HuH-7 (cell line): Measurements from ENCODE around the gene LRRC66.
A peak's percentile ranks its signal among the peaks of the same experiment; 100 is the strongest.

Experiments
- DNase-seq: peaks from one replicate; pipeline ENCODE4 v3.0.0; 2011; ENCODE audit warnings: low spot score

Gene LRRC66, protein sequence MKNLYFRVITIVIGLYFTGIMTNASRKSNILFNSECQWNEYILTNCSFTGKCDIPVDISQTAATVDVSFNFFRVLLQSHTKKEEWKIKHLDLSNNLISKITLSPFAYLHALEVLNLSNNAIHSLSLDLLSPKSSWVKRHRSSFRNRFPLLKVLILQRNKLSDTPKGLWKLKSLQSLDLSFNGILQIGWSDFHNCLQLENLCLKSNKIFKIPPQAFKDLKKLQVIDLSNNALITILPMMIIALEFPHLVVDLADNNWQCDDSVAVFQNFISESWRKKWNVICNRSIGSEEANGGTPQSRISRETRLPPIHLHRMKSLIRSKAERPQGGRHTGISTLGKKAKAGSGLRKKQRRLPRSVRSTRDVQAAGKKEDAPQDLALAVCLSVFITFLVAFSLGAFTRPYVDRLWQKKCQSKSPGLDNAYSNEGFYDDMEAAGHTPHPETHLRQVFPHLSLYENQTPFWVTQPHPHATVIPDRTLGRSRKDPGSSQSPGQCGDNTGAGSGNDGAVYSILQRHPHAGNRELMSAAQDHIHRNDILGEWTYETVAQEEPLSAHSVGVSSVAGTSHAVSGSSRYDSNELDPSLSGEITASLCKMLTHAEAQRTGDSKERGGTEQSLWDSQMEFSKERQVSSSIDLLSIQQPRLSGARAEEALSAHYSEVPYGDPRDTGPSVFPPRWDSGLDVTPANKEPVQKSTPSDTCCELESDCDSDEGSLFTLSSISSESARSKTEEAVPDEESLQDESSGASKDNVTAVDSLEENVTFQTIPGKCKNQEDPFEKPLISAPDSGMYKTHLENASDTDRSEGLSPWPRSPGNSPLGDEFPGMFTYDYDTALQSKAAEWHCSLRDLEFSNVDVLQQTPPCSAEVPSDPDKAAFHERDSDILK

DNA sequence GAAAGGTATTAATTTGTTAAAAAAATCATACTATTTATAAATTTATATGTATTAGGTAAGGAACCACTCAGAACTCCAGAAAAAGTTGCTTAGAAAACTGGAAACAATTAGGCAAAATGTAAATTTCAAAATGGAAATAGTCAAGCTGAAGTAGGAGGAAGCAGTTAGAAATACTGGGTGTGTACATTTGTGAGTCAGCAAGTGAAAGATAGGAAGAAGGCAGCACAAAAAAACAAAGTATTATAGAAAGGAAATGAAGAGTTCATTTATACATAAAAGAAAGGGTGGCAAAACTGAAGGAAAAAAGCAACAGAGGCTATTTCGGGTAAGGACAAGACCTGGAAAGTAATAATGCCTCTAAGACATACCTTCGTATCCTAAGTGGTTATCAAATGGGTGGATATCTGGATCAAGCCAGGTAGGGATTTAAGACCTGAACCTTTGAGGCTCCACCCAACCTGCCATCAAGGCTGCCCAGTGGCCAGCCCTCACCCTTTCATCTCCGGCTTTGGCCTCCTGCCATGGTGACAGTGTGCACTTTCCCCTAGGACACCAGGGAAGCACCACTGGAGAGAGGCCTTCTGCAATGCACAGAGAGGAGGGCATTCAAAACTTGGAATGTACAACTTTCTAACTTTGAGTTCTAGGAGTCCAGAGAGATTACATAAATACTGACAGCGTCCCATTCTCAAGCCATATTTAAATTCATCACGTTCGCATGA is at the start of gene LRRC66:
Gene LRRC66, minus strand, starts transcription at position 428 of the 722 bp plus-strand sequence. CDS start 2,750 bp downstream, outside the sequence.
- DNase-seq, result no peak

DNA sequence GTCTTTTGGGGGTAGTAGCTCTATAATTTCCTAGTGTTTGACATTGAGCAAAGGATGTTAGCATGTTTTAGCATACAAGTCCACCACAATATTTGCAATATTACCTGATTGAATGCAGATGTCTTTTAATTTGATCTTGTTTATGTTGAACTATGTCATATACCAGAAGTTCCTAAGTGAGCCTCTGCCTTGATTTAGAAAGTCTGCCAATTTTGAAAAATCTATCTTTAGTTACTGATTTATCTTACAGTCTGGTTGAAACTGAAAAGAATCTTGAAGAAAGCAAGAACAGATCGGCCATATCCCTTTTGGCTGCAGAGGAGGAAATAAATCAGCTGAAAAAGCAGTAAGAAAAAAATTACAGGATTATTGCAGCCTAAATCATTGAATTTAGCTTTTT is 49.4 kb upstream of the LRRC66 start:
- DNase-seq, result no peak

DNA sequence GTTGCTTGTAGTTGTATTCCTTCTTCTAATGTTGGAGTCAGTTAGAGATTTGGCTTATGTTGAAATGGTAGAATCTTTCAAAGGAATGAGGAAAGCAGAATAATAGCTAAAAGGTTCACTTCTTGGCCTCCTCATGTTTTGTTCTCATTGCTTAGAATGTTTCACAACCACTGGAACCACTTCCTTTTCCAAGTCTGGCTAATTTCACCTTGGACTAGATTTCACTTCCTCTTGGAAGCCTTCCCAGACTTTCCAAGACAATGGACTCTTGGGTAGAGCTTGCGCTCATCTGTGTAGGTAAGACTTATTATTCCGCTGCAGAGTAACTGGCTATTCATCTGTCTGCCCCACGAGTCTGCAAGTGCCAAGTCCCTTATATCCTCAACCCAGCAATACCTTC is 39.2 kb upstream of the LRRC66 start:
- DNase-seq, result no peak

DNA sequence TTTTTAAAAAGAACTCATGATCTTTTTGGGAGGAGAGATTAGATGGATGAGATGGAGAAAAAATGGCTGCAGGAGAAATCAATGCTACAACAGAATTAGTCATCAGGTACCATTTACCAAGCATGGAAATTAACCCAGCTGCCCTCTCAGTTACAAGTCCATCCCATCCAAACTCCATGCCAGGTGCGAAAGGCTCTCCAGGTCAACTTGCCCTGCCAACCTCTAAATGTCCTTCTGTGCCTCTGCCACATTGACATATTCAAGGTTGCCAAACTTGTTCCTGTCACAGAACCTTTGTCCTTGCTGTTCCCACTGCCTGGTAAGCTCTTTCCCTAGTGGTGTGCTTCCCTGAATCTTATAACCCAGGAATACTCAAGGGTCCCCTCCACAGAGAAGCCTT is 38.1 kb upstream of the LRRC66 start:
- DNase-seq, result no peak

DNA sequence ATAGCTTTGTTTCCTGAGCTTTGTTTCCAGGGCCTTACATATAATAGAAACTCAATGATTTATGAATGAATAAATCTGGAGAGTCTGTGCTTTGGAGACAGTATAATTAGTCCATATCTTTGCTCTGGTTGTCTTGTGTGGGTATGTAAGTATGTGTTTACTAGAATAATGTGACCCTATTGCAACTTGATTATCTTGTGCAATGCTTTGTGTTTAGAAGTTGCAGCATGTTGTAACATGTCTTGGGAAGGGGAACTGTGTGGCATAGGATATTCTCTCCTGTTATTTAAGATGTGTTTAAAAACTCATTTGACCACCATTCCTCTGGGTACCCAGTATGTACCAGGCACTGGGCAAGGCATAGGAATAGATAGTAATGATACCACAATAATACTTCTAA is 37.0 kb upstream of the LRRC66 start:
- DNase-seq, result no peak

DNA sequence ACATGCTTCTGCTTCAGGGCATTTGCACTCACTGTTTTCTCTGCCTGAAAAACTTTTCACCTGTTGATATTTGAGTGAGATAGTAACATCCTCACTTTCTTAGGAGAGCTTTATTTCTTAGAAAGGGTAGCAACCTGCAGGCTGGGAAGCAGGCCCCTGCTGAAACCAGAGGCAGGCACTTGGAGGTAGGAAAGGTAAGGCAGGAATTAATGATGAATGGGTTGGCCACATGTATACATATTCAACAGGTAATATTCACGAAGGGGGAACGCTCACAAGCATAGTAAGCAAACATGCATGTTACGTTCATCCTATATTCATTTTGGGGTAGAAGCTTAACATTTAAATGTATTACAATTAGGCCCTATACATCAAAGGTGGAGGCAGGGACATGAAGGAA is 34.1 kb upstream of the LRRC66 start:
- DNase-seq, result no peak

DNA sequence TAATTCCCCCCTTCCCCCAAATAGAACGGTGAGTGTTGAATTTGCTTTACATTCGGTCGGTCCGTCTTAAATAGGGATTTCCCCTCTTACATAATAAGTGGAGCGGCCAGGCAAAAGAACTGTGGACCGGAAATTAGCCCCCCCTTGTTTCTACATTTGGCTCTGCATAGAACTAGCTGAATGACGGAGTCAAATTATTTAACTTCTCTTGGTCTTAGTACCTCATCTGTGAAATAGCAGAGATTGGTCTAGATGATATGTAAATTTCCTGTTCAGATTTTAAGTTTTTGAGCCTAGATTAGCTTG is 32.3 kb upstream of the LRRC66 start:
- DNase-seq, result no peak

DNA sequence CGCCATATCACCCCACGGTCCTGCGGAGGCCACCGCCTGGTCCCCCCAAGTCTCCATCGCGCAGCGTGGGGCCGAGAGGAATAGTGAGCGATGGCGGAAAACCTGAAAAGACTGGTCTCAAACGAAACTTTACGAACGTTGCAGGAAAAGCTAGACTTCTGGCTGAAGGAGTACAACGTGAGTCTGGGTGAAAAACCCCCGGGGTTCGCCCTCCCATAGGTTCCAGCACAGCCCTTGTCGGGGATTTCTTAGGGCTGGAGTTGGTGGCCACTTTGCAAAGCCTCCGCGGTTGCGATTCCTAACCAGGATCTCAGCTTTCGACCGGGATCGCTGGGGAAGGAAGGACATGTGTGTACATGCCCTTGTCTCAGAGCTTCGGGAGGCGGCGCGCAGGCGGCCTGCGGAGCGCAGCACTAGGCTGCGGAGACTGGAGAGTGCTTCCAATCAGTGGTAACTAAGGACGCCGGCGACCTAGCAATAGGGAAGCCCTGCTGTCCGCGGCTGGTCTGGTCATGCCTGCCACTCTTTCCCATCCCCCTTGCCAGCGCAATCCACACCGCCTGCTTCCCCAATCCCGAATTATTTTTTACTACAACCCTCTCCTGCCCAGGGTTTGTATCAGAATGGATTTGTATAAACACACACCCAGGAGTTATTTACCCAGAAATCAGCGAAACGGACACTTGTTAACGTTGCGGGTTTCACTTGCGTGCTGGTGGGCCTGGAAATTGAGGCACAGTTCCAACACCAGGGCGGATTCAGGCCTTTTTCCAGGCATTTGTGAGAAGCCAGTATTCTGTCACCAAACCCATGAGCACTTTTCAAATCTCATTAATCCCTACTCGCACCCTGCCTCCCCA is 31.7 kb upstream of the LRRC66 start:
- DNase-seq, result no peak

DNA sequence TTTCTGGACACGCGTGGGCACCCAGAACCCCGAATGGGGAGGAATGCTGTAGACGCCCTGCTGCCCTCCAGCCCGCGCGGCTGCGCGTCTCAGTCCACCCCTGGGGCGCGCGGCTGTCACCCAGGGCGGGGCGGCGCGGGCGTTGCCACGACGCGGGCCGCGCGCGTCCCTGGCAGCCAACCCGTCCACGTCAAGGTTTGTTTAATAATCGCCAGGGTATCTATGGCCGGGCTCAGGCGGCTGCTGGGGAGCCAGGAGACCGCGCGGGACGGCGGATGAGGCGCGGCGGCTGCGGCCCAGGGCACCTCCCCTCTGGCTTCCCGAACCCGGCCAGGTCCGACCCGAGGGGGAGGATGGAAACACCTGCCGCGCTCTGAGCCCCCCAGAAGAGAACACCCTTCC is 31.1 kb upstream of the LRRC66 start, which contains the start of gene SPATA18:
Gene SPATA18, plus strand, starts transcription at position 92 of the 402 bp plus-strand sequence. CDS start 401 bp downstream, outside the sequence.
- no peak for DNase-seq

DNA sequence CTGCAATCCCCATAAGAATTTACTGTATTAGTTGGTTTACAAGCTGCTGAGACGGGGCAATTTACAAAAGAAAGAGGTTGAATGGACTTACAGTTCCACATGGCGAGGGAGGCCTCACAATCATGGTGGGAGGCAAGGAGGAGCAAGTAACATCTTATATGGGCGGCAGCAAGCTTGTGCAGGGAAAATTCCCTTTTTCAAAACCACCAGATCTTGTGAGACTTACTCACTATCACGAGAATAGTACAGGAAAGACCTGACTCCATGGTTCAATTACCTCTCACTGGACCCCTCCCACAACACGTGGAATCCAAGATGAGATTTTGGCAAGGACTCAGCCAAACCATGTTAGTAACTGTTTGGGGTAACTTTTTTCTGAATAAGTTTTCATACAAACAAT is 29.1 kb upstream of the LRRC66 start:
- no peak for DNase-seq

DNA sequence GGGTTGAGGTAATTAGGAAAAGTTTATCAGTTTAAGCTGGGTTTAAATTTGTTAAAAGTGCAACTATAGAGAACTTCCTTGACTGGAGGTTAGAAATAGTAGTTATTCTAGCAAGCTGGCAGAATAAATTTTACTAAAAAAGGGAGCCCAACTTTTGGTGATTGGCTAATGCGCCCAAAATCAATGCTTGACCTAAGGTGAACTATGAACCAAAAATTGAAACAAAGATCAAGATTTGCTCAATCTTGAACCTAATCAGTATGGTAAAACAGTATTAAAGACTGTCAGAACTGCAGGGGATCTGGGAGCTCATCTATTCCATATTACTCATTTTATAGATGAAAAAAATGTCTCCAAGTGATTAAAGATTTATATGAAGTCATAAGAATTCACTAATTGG is 24.9 kb upstream of the LRRC66 start:
- no peak for DNase-seq

DNA sequence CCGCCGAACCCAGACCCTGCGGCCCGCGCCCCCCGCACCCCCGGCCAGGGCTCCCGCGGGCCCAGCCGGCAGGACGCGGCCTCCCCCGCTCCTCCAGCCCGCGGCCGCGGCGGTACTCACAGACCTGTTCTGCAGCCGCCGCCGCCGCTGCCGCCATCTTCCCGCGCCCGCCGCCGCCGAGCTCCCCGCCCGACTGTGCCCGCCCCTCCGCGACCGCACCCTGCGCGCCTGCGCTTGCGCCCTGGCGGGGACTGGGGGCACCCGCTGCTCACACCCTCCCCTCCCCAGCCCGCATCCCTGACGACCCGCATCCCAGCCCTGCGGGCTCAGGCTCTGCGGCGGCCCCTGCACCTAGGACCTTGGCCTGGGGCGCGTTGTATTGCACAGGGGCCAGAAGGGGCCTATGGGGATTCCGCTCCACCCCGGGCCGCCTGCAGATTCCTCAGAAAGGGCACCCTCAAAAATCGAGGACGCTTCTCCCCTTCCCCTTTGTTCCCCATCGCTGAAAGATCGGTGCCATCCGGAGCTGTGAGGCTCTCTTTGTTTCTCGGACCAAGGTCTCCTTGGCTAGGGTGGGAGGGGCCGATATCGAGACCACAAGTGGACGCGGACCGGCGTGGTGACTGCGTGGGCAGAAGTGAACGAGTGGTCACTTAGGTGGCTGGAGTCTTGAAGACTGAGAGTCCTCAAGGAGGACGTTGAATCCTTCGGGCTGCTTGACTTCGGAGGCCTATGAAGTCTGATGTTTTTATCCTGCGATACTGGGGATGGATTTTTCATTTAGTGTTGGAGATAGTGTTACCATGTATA is 18.1 kb upstream of the LRRC66 start, which contains the start of gene SGCB:
Gene SGCB, minus strand, starts transcription at position 197 of the 810 bp plus-strand sequence. Its CDS starts 40 bp downstream, at position 157.
- peak; percentile 91 for DNase-seq

DNA sequence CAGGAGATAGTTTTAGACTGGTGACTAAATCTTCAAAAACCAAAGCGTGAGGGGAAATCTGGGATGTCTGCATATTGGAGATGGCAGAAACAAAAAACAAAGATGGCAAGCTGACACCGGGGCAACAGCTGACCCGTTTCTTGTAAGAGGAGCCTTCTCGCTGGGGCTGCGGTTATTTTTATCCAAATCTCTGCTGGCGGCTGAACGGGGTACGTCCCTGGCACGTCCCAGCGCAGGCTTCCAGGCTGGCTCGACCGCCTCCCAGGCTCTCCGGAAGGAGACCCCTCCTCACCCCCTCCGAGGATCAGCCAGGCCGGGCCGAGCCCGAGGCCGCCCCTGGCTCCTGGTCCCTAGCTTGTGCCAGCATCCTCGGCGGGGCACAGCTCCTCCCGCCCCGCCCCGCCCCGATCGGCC is 17.5 kb upstream of the LRRC66 start:
- DNase-seq, result peak; percentile 74

DNA sequence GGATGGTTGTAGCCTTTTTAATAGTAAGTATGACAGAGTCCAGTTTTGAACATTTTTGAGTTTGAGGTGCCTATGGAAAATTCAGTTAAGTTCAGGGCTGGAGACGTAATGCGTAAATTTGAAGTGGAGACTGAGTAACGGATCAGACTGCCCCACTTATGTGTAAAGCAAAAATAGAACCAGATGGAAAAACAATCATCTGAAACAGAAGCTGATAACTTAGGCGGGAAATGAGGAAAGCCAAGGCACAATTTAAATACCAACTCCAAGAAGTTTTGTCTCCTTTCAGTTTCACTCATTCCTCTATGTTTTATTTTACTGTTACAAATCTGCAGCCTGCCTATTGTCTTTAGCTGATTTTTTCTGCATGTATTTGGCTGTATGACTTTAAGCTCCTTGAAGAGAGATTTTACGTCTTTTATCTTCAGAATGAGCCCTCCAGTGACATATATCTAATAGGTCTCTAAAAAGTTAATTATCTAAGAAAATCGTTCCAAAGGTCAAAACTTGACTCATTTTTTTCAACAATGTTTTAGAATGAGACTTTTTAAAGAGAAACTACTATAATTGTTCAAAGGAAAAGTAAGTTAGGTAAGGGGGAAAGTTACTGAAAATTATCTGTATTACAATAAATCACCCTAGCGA is 16.8 kb upstream of the LRRC66 start:
- DNase-seq, result no peak

DNA sequence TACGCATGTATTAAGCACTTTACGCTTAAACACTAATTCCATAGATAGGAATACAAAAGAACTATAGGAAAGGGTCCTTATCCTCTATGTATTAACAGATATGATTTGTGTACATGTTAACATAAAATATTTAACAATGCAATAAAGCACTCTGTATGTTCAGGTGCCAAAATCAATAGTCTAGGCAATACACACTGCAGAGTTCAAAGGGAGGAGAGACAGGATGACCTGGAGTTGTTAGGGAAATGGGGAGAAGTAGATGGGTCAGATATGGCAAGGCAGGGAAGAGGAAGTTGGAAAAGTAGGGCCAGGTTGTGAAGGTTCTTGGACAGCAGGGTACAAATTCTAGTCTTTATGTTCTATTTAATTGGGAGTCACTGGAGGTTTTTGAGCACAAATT is 15.0 kb upstream of the LRRC66 start:
- no peak for DNase-seq

DNA sequence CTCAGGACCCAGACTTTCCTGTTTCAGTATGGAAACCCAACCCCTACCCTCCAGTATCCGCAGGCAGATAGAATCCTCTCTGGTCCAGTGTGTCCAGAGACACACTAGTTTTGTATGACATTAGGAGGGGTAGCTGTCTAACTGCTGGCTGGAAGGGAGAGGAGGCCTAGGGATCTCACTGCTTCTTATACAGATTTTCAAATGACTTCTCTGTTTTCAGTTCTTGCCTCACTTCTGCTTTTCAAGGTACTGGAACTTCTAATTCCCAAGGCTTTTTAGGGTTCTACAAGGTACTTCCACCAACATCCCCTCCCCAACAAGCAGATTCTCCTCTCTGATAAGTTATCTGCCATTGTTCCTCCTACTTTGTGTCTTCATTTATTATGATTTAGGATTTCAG is 11.8 kb upstream of the LRRC66 start:
- no peak for DNase-seq

DNA sequence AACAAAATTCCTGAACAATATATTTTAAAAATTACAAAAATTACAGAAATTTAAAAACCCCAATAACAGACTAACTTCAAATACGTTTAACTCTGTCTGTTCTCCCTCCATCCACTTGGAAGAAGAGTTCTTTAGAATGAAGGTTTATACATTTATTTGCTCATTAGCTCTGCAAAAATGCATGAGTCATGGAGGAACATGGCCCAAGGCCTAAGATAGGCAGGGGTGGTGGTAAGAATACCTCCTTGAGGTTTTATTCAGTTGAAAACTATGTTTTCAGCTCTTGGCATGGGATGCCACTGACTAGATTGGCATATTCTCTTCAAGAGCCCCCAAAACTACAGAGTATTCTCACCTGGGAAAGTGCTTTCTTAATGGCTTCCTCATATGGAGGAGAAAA is 8.8 kb upstream of the LRRC66 start:
- DNase-seq, result no peak

DNA sequence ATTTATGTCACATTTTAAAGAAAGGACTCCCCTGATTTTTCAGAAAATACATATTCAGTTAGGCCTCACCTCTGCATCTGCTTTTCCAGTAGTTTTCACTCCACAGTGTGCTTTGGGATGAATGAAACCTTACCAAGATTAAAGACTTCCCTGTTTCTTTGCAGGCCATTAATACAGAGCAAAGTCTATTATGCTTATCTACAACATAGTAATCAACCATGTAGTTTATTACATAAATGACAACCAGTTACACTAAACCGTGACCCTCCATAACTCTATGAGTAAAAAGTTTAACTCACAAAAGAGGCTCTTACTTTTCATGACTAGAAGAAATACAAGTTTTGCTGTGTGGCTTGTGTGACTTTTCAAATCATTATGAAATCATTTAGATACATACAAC is 2.3 kb downstream of the LRRC66 start:
- no peak for DNase-seq

DNA sequence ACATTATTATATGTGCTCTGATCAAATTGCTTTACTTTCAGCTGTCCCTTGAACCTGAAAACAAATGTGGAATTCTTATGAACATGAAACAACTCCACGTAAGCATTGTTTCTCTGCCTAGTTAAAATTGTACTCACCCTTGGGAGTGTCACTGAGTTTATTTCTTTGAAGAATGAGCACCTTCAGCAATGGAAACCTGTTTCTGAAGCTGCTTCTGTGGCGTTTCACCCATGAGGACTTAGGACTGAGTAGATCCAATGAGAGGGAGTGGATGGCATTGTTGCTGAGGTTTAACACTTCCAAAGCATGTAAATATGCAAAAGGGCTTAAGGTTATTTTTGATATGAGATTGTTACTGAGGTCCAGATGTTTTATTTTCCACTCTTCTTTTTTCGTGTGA is 3.2 kb downstream of the LRRC66 start:
- DNase-seq, result no peak

DNA sequence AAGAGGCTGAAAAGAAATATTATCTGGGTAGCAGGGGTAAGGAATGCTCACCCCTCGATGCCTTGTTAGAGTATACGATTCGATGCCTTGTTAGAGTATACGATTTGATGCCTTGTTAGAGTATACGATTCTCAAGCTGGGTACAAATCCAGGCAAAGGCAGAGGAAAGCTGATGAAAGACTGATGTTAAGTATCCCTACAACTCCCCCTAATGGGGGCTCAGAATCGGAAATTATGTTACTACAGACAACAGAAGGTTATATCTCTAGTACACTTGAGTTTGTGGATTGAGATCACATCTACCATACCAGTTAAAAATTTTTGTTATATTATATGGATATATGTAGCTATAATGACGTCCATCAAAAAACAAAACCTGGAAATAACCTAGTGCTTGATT is 4.8 kb downstream of the LRRC66 start:
- peak; percentile 77 for DNase-seq
